BJ (cell line): ENCODE measurements around the gene ACTC1. TPM values are rescaled to one million over a fixed set of nuclear protein-coding genes. Genes with fewer than 3 reads are reported as not detected.

Experiments
- polyA plus RNA-seq: library from polyadenylated mRNA; depleted of rRNA; stranded (reverse); fragments of >200 nt; gene quantifications from 2 replicates; pipeline ENCODE4 v1.2.3, GENCODE V29; 2011; rRNA removed

ACTC1 gene
- polyA plus RNA-seq, 1 experiment, result 15.2 TPM

Other genes starting within 250 kb of the ACTC1 start
- 30.0 and 30.4 TPM in 2 replicates for gene GOLGA8B, start 211.9 kb downstream of the ACTC1 start, polyA plus RNA-seq
- not detected in 2 replicates for gene GJD2, start 40.6 kb downstream of the ACTC1 start, polyA plus RNA-seq
- gene AQR, start 174.2 kb upstream of the ACTC1 start, polyA plus RNA-seq, result 15.3 and 24.7 TPM in 2 replicates
- 8.6 and 16.0 TPM in 2 replicates for gene ZNF770, start 192.7 kb upstream of the ACTC1 start, polyA plus RNA-seq